NCI-H226 (cell line): Measurements from ENCODE around the gene CHI3L1.

ENCODE experiments used
- DNase-seq: peaks from one replicate; pipeline ENCODE4 v3.0.0-alpha.2; 2015

The CHI3L1 gene

DNA sequence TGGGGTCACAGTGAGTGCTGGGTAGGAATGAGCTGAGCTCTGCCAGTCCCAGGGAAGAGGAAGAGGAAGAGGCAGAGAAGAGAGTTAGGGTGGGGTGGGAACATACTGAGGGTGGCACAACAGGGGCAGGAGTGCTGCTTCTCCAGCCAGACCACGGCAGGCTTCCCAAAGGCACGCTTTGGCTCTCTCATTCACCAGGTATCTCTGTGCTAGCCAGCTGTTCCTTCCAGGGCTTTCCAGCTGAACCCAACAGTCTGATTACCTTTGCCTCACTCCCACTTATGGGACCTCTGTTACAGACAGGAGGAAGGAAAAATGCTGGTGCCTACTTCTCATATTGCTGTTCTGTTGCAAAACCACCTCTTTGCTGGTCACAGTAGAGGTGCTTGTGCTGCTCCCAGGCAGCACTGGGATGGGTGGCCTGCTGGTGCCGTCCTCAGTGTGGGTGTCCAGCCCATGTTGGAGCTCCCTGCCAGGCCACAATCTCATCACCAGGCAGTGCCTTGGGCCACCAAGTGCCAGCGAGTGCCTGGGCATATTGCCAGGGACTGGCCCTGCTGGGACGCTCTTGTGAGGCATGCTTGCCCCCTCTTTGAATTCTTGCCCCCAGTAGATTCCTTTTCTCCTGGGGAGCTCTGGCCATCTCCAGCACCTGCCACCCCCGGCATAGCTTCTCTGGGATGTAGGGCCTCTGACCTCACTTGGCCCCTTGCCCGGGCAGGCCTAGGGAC is 56.8 kb downstream of the CHI3L1 start:
- DNase-seq, result no peak
